H1 (cell line): Measurements from ENCODE around the gene RXRA.

Experiments used
- BACH1 ChIP-seq: IDR thresholded peaks from 2 replicates; pipeline ENCODE4 v1.6.1; 2012; ENCODE audit warnings: low read length, improper control_type of control experiment
- CEBPB ChIP-seq: IDR thresholded peaks from 2 replicates; pipeline ENCODE4 v1.6.1; 2012; ENCODE audit warnings: low read depth, low read length
- FOSL1 ChIP-seq: IDR thresholded peaks from 2 replicates; pipeline ENCODE4 v1.6.1; 2011; ENCODE audit warnings: mild to moderate bottlenecking, low read depth, low read length, moderate library complexity; ENCODE audit not compliant: insufficient read depth
- JUND ChIP-seq: IDR thresholded peaks from 2 replicates; pipeline ENCODE4 v1.6.1; 2011; ENCODE audit warnings: mild to moderate bottlenecking, improper control_type of control experiment, low read length
- KDM1A ChIP-seq: fragments of 200-600, 300-600 bp; sonication (generic); IDR thresholded peaks from 2 replicates; pipeline ENCODE4 v1.7.1; 2016; ENCODE audit warnings: mild to moderate bottlenecking, low read length, borderline replicate concordance
- POLR2AphosphoS5 ChIP-seq: IDR thresholded peaks from 2 replicates; pipeline ENCODE4 v1.6.1; 2011; ENCODE audit warnings: low read depth, low read length
- RAD21 ChIP-seq, 2 experiments: IDR thresholded peaks in 1 of 2; conservative IDR thresholded peaks in 1 of 2; 2 replicates each; pipeline ENCODE4 v1.6.1; 2011; ENCODE audit warnings: low read depth in 2 of 2, low read length in 2 of 2, improper control_type of control experiment in 1 of 2, inconsistent platforms in 1 of 2, mild to moderate bottlenecking in 1 of 2, moderate library complexity in 1 of 2
- RNF2 ChIP-seq: fragments of 200-900, 300-1000 bp; sonication (generic); IDR thresholded peaks from 2 replicates; pipeline ENCODE4 v1.7.1; 2016; ENCODE audit warnings: borderline replicate concordance, low read depth, mild to moderate bottlenecking, antibody characterized with exemption, low read length; ENCODE audit not compliant: poor library complexity, severe bottlenecking; ENCODE audit errors: missing control alignments
- TBP ChIP-seq: IDR thresholded peaks from 2 replicates; pipeline ENCODE4 v1.6.1; 2011; ENCODE audit warnings: low read depth, low read length, improper control_type of control experiment
- YY1 ChIP-seq: IDR thresholded peaks from 2 replicates; pipeline ENCODE4 v1.6.1; 2011; ENCODE audit warnings: low read depth, mild to moderate bottlenecking, low read length
- ZNF274 ChIP-seq: IDR thresholded peaks from 2 replicates; pipeline ENCODE4 v1.7.0; 2012; ENCODE audit warnings: low read length, borderline replicate concordance; ENCODE audit errors: extremely low read depth
- TF ChIP-seq, protein P1 (sequence below), 3 experiments: IDR thresholded peaks; 1 replicate in 2 of 3; 2 replicates in 1 of 3; pipeline versions ENCODE4 v1.5.1 to v1.6.1; 2011; ENCODE audit warnings: low read length in 3 of 3, mild to moderate bottlenecking in 3 of 3, inconsistent platforms in 2 of 3, low read depth in 1 of 3, moderate library complexity in 1 of 3; ENCODE audit not compliant: insufficient read depth in 1 of 3; ENCODE audit errors: control extremely low read depth in 1 of 3
- TF ChIP-seq, protein P2 (sequence below): IDR thresholded peaks from 2 replicates; pipeline ENCODE4 v1.6.1; 2011; ENCODE audit warnings: low read length, improper control_type of control experiment
- TF ChIP-seq, protein P3 (sequence below): fragments of 300-600 bp; sonication (generic); IDR thresholded peaks from 2 replicates; pipeline ENCODE4 v1.7.1; 2012; ENCODE audit warnings: low read length, moderate library complexity, mild to moderate bottlenecking, inconsistent platforms; ENCODE audit not compliant: insufficient replicate concordance

DNA sequence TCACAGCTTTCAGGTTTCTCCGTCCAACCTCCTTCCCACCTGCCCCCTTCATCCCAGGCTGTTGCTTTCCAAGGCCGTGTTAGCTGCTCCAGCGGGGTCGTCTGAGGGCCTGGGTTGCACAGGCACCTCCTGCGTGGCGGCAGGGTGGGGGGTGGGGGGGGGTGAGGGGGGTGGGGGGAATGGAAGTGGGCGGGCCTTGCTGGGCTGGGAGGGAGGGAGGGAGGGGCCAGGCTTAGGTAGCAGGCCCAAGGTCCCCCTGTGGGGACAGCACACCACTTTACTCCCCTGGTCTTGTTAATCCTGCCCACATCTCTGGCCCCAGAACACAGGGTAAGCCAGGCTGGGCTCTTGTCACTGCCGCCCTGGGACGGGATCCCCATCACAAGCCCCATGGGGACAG, 99.1 kb downstream of the RXRA start:
- TF ChIP-seq POLR2AphosphoS5 (no peak), TBP (no peak), JUND (no peak), CEBPB (no peak), RNF2 (no peak), ZNF274 (no peak), YY1 (no peak), RAD21 (IDR thresholded peaks at IDR 0.05 in 1 of 2, conservative IDR thresholded peaks at IDR 0.05 in 1 of 2; ENCODE audit: low read depth in 2 of 2, low read length in 2 of 2) (no peak), KDM1A (no peak), FOSL1 (no peak), BACH1 (no peak)
- TF ChIP-seq, protein P1, sequence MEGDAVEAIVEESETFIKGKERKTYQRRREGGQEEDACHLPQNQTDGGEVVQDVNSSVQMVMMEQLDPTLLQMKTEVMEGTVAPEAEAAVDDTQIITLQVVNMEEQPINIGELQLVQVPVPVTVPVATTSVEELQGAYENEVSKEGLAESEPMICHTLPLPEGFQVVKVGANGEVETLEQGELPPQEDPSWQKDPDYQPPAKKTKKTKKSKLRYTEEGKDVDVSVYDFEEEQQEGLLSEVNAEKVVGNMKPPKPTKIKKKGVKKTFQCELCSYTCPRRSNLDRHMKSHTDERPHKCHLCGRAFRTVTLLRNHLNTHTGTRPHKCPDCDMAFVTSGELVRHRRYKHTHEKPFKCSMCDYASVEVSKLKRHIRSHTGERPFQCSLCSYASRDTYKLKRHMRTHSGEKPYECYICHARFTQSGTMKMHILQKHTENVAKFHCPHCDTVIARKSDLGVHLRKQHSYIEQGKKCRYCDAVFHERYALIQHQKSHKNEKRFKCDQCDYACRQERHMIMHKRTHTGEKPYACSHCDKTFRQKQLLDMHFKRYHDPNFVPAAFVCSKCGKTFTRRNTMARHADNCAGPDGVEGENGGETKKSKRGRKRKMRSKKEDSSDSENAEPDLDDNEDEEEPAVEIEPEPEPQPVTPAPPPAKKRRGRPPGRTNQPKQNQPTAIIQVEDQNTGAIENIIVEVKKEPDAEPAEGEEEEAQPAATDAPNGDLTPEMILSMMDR (IDR thresholded peaks at IDR 0.05; ENCODE audit: control extremely low read depth in 1 of 3, insufficient read depth in 1 of 3, low read depth in 1 of 3, low read length in 3 of 3) = no peak
- TF ChIP-seq, protein P2, sequence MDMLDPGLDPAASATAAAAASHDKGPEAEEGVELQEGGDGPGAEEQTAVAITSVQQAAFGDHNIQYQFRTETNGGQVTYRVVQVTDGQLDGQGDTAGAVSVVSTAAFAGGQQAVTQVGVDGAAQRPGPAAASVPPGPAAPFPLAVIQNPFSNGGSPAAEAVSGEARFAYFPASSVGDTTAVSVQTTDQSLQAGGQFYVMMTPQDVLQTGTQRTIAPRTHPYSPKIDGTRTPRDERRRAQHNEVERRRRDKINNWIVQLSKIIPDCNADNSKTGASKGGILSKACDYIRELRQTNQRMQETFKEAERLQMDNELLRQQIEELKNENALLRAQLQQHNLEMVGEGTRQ = no peak
- TF ChIP-seq, protein P3, sequence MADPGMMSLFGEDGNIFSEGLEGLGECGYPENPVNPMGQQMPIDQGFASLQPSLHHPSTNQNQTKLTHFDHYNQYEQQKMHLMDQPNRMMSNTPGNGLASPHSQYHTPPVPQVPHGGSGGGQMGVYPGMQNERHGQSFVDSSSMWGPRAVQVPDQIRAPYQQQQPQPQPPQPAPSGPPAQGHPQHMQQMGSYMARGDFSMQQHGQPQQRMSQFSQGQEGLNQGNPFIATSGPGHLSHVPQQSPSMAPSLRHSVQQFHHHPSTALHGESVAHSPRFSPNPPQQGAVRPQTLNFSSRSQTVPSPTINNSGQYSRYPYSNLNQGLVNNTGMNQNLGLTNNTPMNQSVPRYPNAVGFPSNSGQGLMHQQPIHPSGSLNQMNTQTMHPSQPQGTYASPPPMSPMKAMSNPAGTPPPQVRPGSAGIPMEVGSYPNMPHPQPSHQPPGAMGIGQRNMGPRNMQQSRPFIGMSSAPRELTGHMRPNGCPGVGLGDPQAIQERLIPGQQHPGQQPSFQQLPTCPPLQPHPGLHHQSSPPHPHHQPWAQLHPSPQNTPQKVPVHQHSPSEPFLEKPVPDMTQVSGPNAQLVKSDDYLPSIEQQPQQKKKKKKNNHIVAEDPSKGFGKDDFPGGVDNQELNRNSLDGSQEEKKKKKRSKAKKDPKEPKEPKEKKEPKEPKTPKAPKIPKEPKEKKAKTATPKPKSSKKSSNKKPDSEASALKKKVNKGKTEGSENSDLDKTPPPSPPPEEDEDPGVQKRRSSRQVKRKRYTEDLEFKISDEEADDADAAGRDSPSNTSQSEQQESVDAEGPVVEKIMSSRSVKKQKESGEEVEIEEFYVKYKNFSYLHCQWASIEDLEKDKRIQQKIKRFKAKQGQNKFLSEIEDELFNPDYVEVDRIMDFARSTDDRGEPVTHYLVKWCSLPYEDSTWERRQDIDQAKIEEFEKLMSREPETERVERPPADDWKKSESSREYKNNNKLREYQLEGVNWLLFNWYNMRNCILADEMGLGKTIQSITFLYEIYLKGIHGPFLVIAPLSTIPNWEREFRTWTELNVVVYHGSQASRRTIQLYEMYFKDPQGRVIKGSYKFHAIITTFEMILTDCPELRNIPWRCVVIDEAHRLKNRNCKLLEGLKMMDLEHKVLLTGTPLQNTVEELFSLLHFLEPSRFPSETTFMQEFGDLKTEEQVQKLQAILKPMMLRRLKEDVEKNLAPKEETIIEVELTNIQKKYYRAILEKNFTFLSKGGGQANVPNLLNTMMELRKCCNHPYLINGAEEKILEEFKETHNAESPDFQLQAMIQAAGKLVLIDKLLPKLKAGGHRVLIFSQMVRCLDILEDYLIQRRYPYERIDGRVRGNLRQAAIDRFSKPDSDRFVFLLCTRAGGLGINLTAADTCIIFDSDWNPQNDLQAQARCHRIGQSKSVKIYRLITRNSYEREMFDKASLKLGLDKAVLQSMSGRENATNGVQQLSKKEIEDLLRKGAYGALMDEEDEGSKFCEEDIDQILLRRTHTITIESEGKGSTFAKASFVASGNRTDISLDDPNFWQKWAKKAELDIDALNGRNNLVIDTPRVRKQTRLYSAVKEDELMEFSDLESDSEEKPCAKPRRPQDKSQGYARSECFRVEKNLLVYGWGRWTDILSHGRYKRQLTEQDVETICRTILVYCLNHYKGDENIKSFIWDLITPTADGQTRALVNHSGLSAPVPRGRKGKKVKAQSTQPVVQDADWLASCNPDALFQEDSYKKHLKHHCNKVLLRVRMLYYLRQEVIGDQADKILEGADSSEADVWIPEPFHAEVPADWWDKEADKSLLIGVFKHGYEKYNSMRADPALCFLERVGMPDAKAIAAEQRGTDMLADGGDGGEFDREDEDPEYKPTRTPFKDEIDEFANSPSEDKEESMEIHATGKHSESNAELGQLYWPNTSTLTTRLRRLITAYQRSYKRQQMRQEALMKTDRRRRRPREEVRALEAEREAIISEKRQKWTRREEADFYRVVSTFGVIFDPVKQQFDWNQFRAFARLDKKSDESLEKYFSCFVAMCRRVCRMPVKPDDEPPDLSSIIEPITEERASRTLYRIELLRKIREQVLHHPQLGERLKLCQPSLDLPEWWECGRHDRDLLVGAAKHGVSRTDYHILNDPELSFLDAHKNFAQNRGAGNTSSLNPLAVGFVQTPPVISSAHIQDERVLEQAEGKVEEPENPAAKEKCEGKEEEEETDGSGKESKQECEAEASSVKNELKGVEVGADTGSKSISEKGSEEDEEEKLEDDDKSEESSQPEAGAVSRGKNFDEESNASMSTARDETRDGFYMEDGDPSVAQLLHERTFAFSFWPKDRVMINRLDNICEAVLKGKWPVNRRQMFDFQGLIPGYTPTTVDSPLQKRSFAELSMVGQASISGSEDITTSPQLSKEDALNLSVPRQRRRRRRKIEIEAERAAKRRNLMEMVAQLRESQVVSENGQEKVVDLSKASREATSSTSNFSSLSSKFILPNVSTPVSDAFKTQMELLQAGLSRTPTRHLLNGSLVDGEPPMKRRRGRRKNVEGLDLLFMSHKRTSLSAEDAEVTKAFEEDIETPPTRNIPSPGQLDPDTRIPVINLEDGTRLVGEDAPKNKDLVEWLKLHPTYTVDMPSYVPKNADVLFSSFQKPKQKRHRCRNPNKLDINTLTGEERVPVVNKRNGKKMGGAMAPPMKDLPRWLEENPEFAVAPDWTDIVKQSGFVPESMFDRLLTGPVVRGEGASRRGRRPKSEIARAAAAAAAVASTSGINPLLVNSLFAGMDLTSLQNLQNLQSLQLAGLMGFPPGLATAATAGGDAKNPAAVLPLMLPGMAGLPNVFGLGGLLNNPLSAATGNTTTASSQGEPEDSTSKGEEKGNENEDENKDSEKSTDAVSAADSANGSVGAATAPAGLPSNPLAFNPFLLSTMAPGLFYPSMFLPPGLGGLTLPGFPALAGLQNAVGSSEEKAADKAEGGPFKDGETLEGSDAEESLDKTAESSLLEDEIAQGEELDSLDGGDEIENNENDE = no peak
